WTC11 (cell line): Measurements from ENCODE around the gene TGFBR2.

Experiments
- AR ChIP-seq: fragments of 250-450 bp; sonication (Bioruptor Pico); IDR thresholded peaks from 2 replicates; pipeline ENCODE4 v1.9.0; 2021; ENCODE audit warnings: mild to moderate bottlenecking
- ATF2 ChIP-seq: sonication (generic); formaldehyde crosslinking; IDR thresholded peaks from 2 replicates; pipeline ENCODE4 v1.8.1; 2022; ENCODE audit warnings: low read depth, missing genetic modification reagents, borderline replicate concordance
- CREB1 ChIP-seq: sonication (generic); formaldehyde crosslinking; IDR thresholded peaks from 2 replicates; pipeline ENCODE4 v1.8.0; 2023; ENCODE audit warnings: mild to moderate bottlenecking, missing genetic modification reagents
- CTCF ChIP-seq: fragments of 200-600 bp; IDR thresholded peaks from 2 replicates; pipeline ENCODE4 v1.8.0; 2022; ENCODE audit warnings: antibody characterized with exemption
- KAT7 ChIP-seq: sonication (generic); formaldehyde crosslinking; IDR thresholded peaks from 2 replicates; pipeline ENCODE4 v1.8.1; 2023; ENCODE audit warnings: missing genetic modification reagents, mild to moderate bottlenecking, borderline replicate concordance
- MAX ChIP-seq: sonication (generic); formaldehyde crosslinking; IDR thresholded peaks from 2 replicates; pipeline ENCODE4 v1.8.0; 2022; ENCODE audit warnings: mild to moderate bottlenecking, missing genetic modification reagents
- TEAD4 ChIP-seq: sonication (generic); formaldehyde crosslinking; IDR thresholded peaks from 2 replicates; pipeline ENCODE4 v1.8.0; 2022; ENCODE audit warnings: mild to moderate bottlenecking, missing genetic modification reagents
- ZBTB43 ChIP-seq: sonication (generic); formaldehyde crosslinking; IDR thresholded peaks from 2 replicates; pipeline ENCODE4 v1.8.1; 2023; ENCODE audit warnings: mild to moderate bottlenecking, missing genetic modification reagents
- ZNF232 ChIP-seq: sonication (generic); formaldehyde crosslinking; IDR thresholded peaks from 2 replicates; pipeline ENCODE4 v1.8.0; 2022; ENCODE audit warnings: mild to moderate bottlenecking, missing genetic modification reagents
- ZNF263 ChIP-seq: sonication (generic); formaldehyde crosslinking; IDR thresholded peaks from 2 replicates; pipeline ENCODE4 v1.8.1; 2022; ENCODE audit warnings: low read depth, mild to moderate bottlenecking, moderate library complexity, missing genetic modification reagents

- TF ChIP-seq CTCF = no peak
- no peak for TF ChIP-seq ATF2
- no peak for TF ChIP-seq AR (CRISPR knock-in tag)
- TF ChIP-seq MAX = no peak
- TF ChIP-seq TEAD4 (CRISPR knock-in tag) = no peak
- TF ChIP-seq ZBTB43 (CRISPR knock-in tag) = no peak
- TF ChIP-seq ZNF232 (CRISPR knock-in tag) = no peak
- TF ChIP-seq KAT7 = no peak
- TF ChIP-seq ZNF263 = no peak
- TF ChIP-seq CREB1 (CRISPR knock-in tag) = no peak
Observed at GRCh38 chr3:30742796-30743619, 136.6 kb downstream of the TGFBR2 start.
